Psoas muscle (tissue), 8 donors: Measurements from ENCODE around the gene RGCC. TPM values are rescaled to one million over a fixed set of nuclear protein-coding genes. Genes with fewer than 3 reads are reported as not detected.

Source experiments
- ATAC-seq, 4 donors: fragments of 200-7000 bp; cut with Tn5 transposase; one replicate each; pipeline ENCODE4 v1.9.1; 2020; ENCODE audit warnings: moderate library complexity in 3 of 4, mild to moderate bottlenecking in 2 of 4
- DNase-seq, 2 donors: peaks; one replicate each; pipeline ENCODE4 v3.0.0-alpha.2; 2020
- H3K27ac ChIP-seq: fragments of 200-600 bp; one replicate; pipeline ENCODE4 v1.8.0; 2022
- H3K27me3 ChIP-seq, 3 donors: fragments of 200-600 bp in 1 of 3; one replicate each; pipeline versions ENCODE4 v1.6.1 to v1.8.0; 2013 to 2022; ENCODE audit warnings: low read length in 2 of 3, mild to moderate bottlenecking in 2 of 3, moderate library complexity in 1 of 3; ENCODE audit not compliant: insufficient read depth in 3 of 3
- H3K36me3 ChIP-seq, 2 donors: fragments of 200-600 bp in 1 of 2; one replicate each; pipeline versions ENCODE4 v1.6.1 to v1.8.0; 2013 to 2022; ENCODE audit warnings: low read depth in 1 of 2, mild to moderate bottlenecking in 1 of 2, moderate library complexity in 1 of 2; ENCODE audit not compliant: insufficient read depth in 1 of 2
- H3K4me1 ChIP-seq: fragments of 200-600 bp; one replicate; pipeline ENCODE4 v1.8.0; 2022
- H3K4me3 ChIP-seq: fragments of 200-600 bp; one replicate; pipeline ENCODE4 v1.8.0; 2022; ENCODE audit warnings: mild to moderate bottlenecking
- H3K9me3 ChIP-seq: fragments of 200-600 bp; one replicate; pipeline ENCODE4 v1.8.0; 2022
- WGBS, 3 donors: extraction: QIAGEN DNeasy Blood & Tissue Kit; methylation state at CpG; one replicate each; pipeline versions ENCODE4 v1.1.6 to v1.1.7; 2013; 5-methylcytosine and 5-hydroxymethylcytosine counted together
- intact Hi-C, 2 donors: fragments of 100-400 bp; cut with DNase I; formaldehyde crosslinking; loops; one replicate each; pipeline versions ENCODE4 v1.11.0 to v1.14.2; 2022
- polyA plus RNA-seq, 3 donors: library from polyadenylated mRNA; stranded (reverse); fragments of 200-250 nt; gene quantifications; one replicate each; pipeline ENCODE4 v1.2.3, GENCODE V29; 2013
- total RNA-seq, 4 donors: library from RNA; stranded (reverse); fragmentation: NEBNext Ultra II Directional in 2 of 4; extraction: Animal tissue kit (Norgen Biotek cat#: 25700) in 2 of 4; gene quantifications; one replicate each; pipeline versions ENCODE4 v1.2.1 to v1.2.4, GENCODE V29; 2021 to 2023
- TF ChIP-seq, protein P1 (sequence below): fragments of 200-600 bp; IDR thresholded peaks from one replicate; pipeline ENCODE4 v1.8.0; 2022; ENCODE audit warnings: antibody characterized with exemption
- donor health status: healthy with polysubstance abuse.
- donor health status: DM: no; HTN: no; CAD: no; lungs with moderate emphysema.
- donor health status: Bipolar disorder and iron deficiency.
- donor health status: healthy.
- donor health status: DM: yes; HTN: yes; CAD: no.
- donor health status: DM: no; HTN: no; CAD: no.
- donor health status: DM: no; HTN: no; CAD: no.
- donor health status: DM: yes; HTN: yes; CAD: no.

Gene RGCC
- total and polyA plus RNA-seq, 7 donors, result 10.1 to 35.1 (median 19.1) TPM

DNA sequence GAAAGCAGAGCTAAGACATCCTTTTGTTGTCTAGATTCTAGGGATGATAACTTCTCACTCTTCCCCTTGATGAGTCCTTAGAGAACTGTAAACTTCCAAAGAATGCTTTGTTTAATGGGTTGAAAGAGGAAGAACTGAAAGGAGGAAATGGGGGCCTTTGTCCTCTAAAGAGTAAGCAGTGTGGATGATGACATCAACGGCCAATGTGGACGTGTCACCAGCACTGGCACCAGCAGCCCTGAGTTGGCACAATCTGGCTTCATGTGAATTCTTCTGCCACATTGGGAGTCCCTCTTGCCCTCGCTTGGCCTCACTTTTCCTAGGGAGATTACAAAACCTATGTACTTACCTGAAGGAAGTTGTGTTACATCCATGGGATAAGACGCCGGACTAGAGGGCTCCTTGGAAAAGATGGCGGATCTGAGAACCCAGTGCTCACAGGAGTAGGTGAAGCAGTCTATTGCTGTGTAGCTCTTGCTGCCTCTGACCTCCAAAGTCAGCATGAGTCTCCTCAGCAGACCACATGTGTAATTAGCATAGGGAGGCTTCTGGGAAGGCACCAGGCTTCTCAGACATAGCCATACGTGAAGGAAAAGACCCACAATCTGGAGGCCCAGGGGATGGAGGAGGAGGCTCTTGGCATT, 62.8 kb downstream of the RGCC start:
- H3K9me3 ChIP-seq, result no peaks in the 10 kb centered on the region
- DNase-seq (no peak), ATAC-seq (no peak)
- H3K4me1 ChIP-seq, result no peaks in the 10 kb centered on the region
- no peaks in the 10 kb centered on the region for H3K36me3 ChIP-seq
- no peak overlapping the region for H3K4me3 ChIP-seq
- intact Hi-C loops, result no loop called here
- 80 to 84% (median 83%) methylated on average over 7 of the region's 7 CpGs for WGBS, 3 donors
- TF ChIP-seq, protein P1, sequence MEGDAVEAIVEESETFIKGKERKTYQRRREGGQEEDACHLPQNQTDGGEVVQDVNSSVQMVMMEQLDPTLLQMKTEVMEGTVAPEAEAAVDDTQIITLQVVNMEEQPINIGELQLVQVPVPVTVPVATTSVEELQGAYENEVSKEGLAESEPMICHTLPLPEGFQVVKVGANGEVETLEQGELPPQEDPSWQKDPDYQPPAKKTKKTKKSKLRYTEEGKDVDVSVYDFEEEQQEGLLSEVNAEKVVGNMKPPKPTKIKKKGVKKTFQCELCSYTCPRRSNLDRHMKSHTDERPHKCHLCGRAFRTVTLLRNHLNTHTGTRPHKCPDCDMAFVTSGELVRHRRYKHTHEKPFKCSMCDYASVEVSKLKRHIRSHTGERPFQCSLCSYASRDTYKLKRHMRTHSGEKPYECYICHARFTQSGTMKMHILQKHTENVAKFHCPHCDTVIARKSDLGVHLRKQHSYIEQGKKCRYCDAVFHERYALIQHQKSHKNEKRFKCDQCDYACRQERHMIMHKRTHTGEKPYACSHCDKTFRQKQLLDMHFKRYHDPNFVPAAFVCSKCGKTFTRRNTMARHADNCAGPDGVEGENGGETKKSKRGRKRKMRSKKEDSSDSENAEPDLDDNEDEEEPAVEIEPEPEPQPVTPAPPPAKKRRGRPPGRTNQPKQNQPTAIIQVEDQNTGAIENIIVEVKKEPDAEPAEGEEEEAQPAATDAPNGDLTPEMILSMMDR, result no peak
- no peaks in the 10 kb centered on the region for H3K27me3 ChIP-seq
- H3K27ac ChIP-seq, result no peak overlapping the region

Other genes starting within 250 kb of the RGCC start
- 10 to 100 TPM in 2 of 4 donors, 1 to 10 TPM in 2; 8.7 to 14.2 (median 11.1) TPM for gene MTRF1, start 194.0 kb upstream of the RGCC start, total RNA-seq
- 10 to 100 TPM; 12.5 to 29.6 (median 16.0) TPM for gene MTRF1, start 194.0 kb upstream of the RGCC start, polyA plus RNA-seq
- gene NAA16, start 146.3 kb upstream of the RGCC start, total RNA-seq, result 10 to 100 TPM in 1 of 4 donors, 1 to 10 TPM in 3; 6.8 to 22.3 (median 8.3) TPM
- 10 to 100 TPM in 1 of 3 donors, 1 to 10 TPM in 2; 3.5 to 12.2 (median 8.1) TPM for gene NAA16, start 146.3 kb upstream of the RGCC start, polyA plus RNA-seq